Renal cortical epithelial cell (primary cell): ENCODE results near the gene GPRC5A. TPM values are rescaled to one million over a fixed set of nuclear protein-coding genes. Genes with fewer than 3 reads are reported as not detected.
A peak's percentile ranks its signal among the peaks of the same experiment; 100 is the strongest.

Source experiments
- DNase-seq: peaks from one replicate; pipeline ENCODE4 v3.0.0-alpha.2; 2011; ENCODE audit warnings: low read depth
- total RNA-seq: library from RNA; depleted of rRNA; stranded (reverse); fragments of >200 nt; gene quantifications from 2 replicates; pipeline ENCODE4 v1.2.3, GENCODE V29; 2014

Gene GPRC5A
- total RNA-seq, 1 donor from 2014 or later: 55.9 TPM

GRCh38 chr12:12939888-12940287 lies 48.5 kb downstream of the GPRC5A start:
- no peak for DNase-seq

- DNase-seq: no peak
These were observed 50.3 kb downstream of the GPRC5A start for GRCh38 chr12:12941450-12942350.

- no peak for DNase-seq
These were observed 52.4 kb downstream of the GPRC5A start for GRCh38 chr12:12943586-12944260.

- no peak for DNase-seq
These were observed 54.2 kb downstream of the GPRC5A start for GRCh38 chr12:12945591-12945990.

GRCh38 chr12:12946686-12947355 lies 55.5 kb downstream of the GPRC5A start:
- DNase-seq: no peak

- no peak for DNase-seq
These were observed 56.5 kb downstream of the GPRC5A start for GRCh38 chr12:12947902-12948301.

GRCh38 chr12:12951504-12951903 lies 60.1 kb downstream of the GPRC5A start:
- no peak for DNase-seq

GRCh38 chr12:12952036-12952435 lies 60.7 kb downstream of the GPRC5A start, which contains the start of gene GPRC5D:
GPRC5D (minus strand) TSS chr12:12952170; CDS start chr12:12950384, 1,786 bp downstream.
- no peak for DNase-seq

GRCh38 chr12:12954356-12954755 lies 63.0 kb downstream of the GPRC5A start:
- DNase-seq: peak; percentile 72

GRCh38 chr12:12954878-12955625 lies 63.7 kb downstream of the GPRC5A start:
- peak; percentile 88 for DNase-seq

GRCh38 chr12:12958886-12959285 lies 67.5 kb downstream of the GPRC5A start:
- no peak for DNase-seq

- no peak for DNase-seq
These were observed 69.4 kb downstream of the GPRC5A start for GRCh38 chr12:12960639-12961209.

GRCh38 chr12:12964255-12964654 lies 72.9 kb downstream of the GPRC5A start:
- no peak for DNase-seq

GRCh38 chr12:12965836-12966235 lies 74.5 kb downstream of the GPRC5A start:
- DNase-seq: no peak

Other genes with a start within 250 kb of the GPRC5A start
- 0.15 TPM in 1 of 2 replicates, not detected in the other for gene GPR19, start 195.4 kb upstream of the GPRC5A start, total RNA-seq
- gene CDKN1B, start 174.2 kb upstream of the GPRC5A start, total RNA-seq: 22.7 and 24.5 TPM in 2 replicates
- 1.5 and 3.6 TPM in 2 replicates for gene APOLD1, start 105.9 kb upstream of the GPRC5A start, total RNA-seq
- gene DDX47, start 78.2 kb upstream of the GPRC5A start, total RNA-seq: 102 and 135 TPM in 2 replicates
- not detected in 2 replicates for gene GPRC5D, start 60.6 kb downstream of the GPRC5A start, total RNA-seq
- gene HEBP1, start 108.7 kb downstream of the GPRC5A start, total RNA-seq: 5.9 and 30.0 TPM in 2 replicates
- 3.1 and 7.5 TPM in 2 replicates for gene FAM234B, start 152.8 kb downstream of the GPRC5A start, total RNA-seq
- gene GSG1, start 212.1 kb downstream of the GPRC5A start, total RNA-seq: 1.4 and 5.1 TPM in 2 replicates